ENCODE measurements around the gene MED10. TPM values are rescaled to one million over a fixed set of nuclear protein-coding genes. Genes with fewer than 3 reads are reported as not detected.

Gene MED10
- total RNA-seq, 2 donors from 2014 or later = 22.1 to 28.6 TPM

- DNase-seq = peak; percentile 7
- Histone ChIP-seq H3K27ac (ENCODE audit: low read depth, low read length) (no peak overlapping the region), H3K27me3 (ENCODE audit: control insufficient read depth, insufficient read depth, low read length, poor library complexity, severe bottlenecking) (no peaks in the 10 kb centered on the region), H3K4me3 (ENCODE audit: low read length) (no peak overlapping the region), H3K9me3 (ENCODE audit: control insufficient read depth, low read length) (no peaks in the 10 kb centered on the region), H3K9ac (ENCODE audit: extremely low read depth, low read length, poor library complexity, severe bottlenecking) (no peak overlapping the region), H3K4me1 (ENCODE audit: control insufficient read depth, insufficient read depth, low read length) (no peaks in the 10 kb centered on the region), H3K36me3 (ENCODE audit: control insufficient read depth, insufficient read depth, low read length) (no peaks in the 10 kb centered on the region)
- H3K4me3 Mint-ChIP-seq = no peak overlapping the region
- H3K4me1 Mint-ChIP-seq = no peaks in the 10 kb centered on the region
- WGBS, 2 experiments (ENCODE audit: insufficient coverage in 1 of 2, insufficient read length in 1 of 2) = 76 to 82% methylated on average over 8 of the region's 8 CpGs
- no peak for TF ChIP-seq CTCF (conservative IDR thresholded peaks at IDR 0.05)
- no peak overlapping the region for H3K27ac Mint-ChIP-seq
- peaks cover 2% of the 10 kb centered on the region for H3K9me3 Mint-ChIP-seq
- peaks cover 2% of the 10 kb centered on the region for H3K36me3 Mint-ChIP-seq (ENCODE audit: low read depth)
- H3K27me3 Mint-ChIP-seq (ENCODE audit: insufficient read depth) = no peaks in the 10 kb centered on the region
These were observed 17.2 kb downstream of the MED10 start for GRCh38 chr5:6361101-6361500.

- H3K4me3 ChIP-seq (ENCODE audit: low read length) = no peak overlapping the region
- no peaks in the 10 kb centered on the region for H3K4me1 Mint-ChIP-seq
- 83% methylated on average over 13 to 18 of the region's 18 CpGs for WGBS, 2 experiments (ENCODE audit: insufficient coverage in 1 of 2, insufficient read length in 1 of 2)
- no peak overlapping the region for H3K27ac Mint-ChIP-seq
- H3K27me3 Mint-ChIP-seq (ENCODE audit: insufficient read depth) = no peaks in the 10 kb centered on the region
- no peaks in the 10 kb centered on the region for H3K27me3 ChIP-seq (ENCODE audit: control insufficient read depth, insufficient read depth, low read length, poor library complexity, severe bottlenecking)
- no peaks in the 10 kb centered on the region for H3K9me3 ChIP-seq (ENCODE audit: control insufficient read depth, low read length)
- no peaks in the 10 kb centered on the region for H3K4me1 ChIP-seq (ENCODE audit: control insufficient read depth, insufficient read depth, low read length)
- peaks cover 2% of the 10 kb centered on the region for H3K9me3 Mint-ChIP-seq
- no peak for TF ChIP-seq CTCF (conservative IDR thresholded peaks at IDR 0.05)
- H3K36me3 ChIP-seq (ENCODE audit: control insufficient read depth, insufficient read depth, low read length) = no peaks in the 10 kb centered on the region
- H3K27ac ChIP-seq (ENCODE audit: low read depth, low read length) = peak overlapping the region; percentile 17
- peaks cover 2% of the 10 kb centered on the region for H3K36me3 Mint-ChIP-seq (ENCODE audit: low read depth)
- H3K9ac ChIP-seq (ENCODE audit: extremely low read depth, low read length, poor library complexity, severe bottlenecking) = no peak overlapping the region
- peak; percentile 72 for DNase-seq
- H3K4me3 Mint-ChIP-seq = no peak overlapping the region
These were observed 17.8 kb downstream of the MED10 start for GRCh38 chr5:6360323-6361072.

- H3K36me3 ChIP-seq (ENCODE audit: control insufficient read depth, insufficient read depth, low read length) = no peaks in the 10 kb centered on the region
- no peak overlapping the region for H3K9ac ChIP-seq (ENCODE audit: extremely low read depth, low read length, poor library complexity, severe bottlenecking)
- no peaks in the 10 kb centered on the region for H3K27me3 ChIP-seq (ENCODE audit: control insufficient read depth, insufficient read depth, low read length, poor library complexity, severe bottlenecking)
- H3K27ac ChIP-seq (ENCODE audit: low read depth, low read length) = peak overlapping the region; percentile 75
- H3K36me3 Mint-ChIP-seq (ENCODE audit: low read depth) = peaks cover 2% of the 10 kb centered on the region
- no peak overlapping the region for H3K27ac Mint-ChIP-seq
- H3K4me3 ChIP-seq (ENCODE audit: low read length) = no peak overlapping the region
- 75 to 78% methylated on average over 10 to 16 of the region's 16 CpGs for WGBS, 2 experiments (ENCODE audit: insufficient coverage in 1 of 2, insufficient read length in 1 of 2)
- H3K4me3 Mint-ChIP-seq = no peak overlapping the region
- no peaks in the 10 kb centered on the region for H3K4me1 ChIP-seq (ENCODE audit: control insufficient read depth, insufficient read depth, low read length)
- TF ChIP-seq CTCF (conservative IDR thresholded peaks at IDR 0.05) = no peak
- H3K4me1 Mint-ChIP-seq = no peaks in the 10 kb centered on the region
- no peaks in the 10 kb centered on the region for H3K9me3 ChIP-seq (ENCODE audit: control insufficient read depth, low read length)
- DNase-seq = no peak
- peaks cover 2% of the 10 kb centered on the region for H3K9me3 Mint-ChIP-seq
- H3K27me3 Mint-ChIP-seq (ENCODE audit: insufficient read depth) = peaks cover 1% of the 10 kb centered on the region
These were observed 18.6 kb downstream of the MED10 start for GRCh38 chr5:6359555-6360322.
